Omental fat pad (tissue), 4 donors: ENCODE data around the gene FOCAD. TPM values are rescaled to one million over a fixed set of nuclear protein-coding genes. Genes with fewer than 3 reads are reported as not detected.

Source experiments
- ATAC-seq: fragments of 150-250 bp; one replicate; pipeline ENCODE4 v1.9.1; 2016; ENCODE audit warnings: mild to moderate bottlenecking, moderate library complexity; ENCODE audit not compliant: low FRiP score
- DNase-seq: peaks from one replicate; pipeline ENCODE4 v3.0.0-alpha.2; 2019; ENCODE audit warnings: low spot score
- total RNA-seq, 4 donors: library from RNA; depleted of rRNA; stranded (reverse); fragments of >200 nt; gene quantifications; one replicate each; pipeline ENCODE4 v1.1.0, GENCODE V29; 2016
- TF ChIP-seq, protein P1 (sequence below), 3 donors: fragments of 450-650 bp; IDR thresholded peaks; one replicate each; pipeline ENCODE4 v1.5.1; 2016 to 2017; ENCODE audit warnings: antibody characterized with exemption in 3 of 3, mild to moderate bottlenecking in 3 of 3, moderate library complexity in 2 of 3

The FOCAD gene
- total RNA-seq, 4 donors from 2014 or later = 19.1 to 57.4 (median 30.9) TPM

DNA sequence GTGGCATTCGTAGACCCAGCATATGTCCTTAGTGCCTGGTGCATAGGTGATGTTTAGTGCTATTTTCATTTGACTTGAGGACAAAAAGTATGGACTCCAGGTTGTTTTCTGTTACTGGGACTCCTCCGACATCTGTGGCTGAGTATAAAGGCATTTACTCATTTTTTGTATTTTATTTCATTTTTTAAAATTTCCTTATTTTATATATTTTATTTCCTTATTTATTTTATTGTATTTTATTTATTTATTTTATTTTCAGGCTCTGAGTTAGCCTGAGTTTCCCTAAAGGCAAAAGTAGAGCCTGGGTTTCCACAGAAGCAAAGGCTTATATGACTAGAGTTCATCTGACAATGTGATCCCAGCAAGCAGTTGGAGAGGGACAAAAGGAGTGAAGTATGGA is 91.6 kb downstream of the FOCAD start:
- TF ChIP-seq, protein P1, sequence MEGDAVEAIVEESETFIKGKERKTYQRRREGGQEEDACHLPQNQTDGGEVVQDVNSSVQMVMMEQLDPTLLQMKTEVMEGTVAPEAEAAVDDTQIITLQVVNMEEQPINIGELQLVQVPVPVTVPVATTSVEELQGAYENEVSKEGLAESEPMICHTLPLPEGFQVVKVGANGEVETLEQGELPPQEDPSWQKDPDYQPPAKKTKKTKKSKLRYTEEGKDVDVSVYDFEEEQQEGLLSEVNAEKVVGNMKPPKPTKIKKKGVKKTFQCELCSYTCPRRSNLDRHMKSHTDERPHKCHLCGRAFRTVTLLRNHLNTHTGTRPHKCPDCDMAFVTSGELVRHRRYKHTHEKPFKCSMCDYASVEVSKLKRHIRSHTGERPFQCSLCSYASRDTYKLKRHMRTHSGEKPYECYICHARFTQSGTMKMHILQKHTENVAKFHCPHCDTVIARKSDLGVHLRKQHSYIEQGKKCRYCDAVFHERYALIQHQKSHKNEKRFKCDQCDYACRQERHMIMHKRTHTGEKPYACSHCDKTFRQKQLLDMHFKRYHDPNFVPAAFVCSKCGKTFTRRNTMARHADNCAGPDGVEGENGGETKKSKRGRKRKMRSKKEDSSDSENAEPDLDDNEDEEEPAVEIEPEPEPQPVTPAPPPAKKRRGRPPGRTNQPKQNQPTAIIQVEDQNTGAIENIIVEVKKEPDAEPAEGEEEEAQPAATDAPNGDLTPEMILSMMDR (IDR thresholded peaks at IDR 0.05) = no peak
- no peak for ATAC-seq
- no peak for DNase-seq

DNA sequence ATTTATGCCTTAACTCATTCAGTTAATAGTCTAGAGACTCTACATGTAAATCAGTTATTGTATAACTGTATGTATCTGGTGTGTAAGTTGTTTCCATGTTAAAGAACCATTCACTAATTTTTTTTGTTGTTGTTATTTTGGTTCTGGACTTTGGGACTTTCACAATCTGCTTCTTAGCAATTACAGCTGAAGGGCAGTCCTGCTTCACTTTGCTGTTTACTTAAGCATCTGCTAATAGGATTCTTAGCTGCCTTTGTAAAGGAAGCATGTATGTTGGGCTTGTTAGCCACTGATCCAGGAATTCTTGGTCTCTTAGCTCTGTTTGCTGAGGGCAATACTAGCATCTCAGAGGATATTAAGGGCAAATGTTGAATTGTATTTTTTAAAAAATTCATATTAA is 97.0 kb downstream of the FOCAD start:
- ATAC-seq (no peak), DNase-seq (no peak)
- TF ChIP-seq, protein P1 (IDR thresholded peaks at IDR 0.05) = no peak

DNA sequence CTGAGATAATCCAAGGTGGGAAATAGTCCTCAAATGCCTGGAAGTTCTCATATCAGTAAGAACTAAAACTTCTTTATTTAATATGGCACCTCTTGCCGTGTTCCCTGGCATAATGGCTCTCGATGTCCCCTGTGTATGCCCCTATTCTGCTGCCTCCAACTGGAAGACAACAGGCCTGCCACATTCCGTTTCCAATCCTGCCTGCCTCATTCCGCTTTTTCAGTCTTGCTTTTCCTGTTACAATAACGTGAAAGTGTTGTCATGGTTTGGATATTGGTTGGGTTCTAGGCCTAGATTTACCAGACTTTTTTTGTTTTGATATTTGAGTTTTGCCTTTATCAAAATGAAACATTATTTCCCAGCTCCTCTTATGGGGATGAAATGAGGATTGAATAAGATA is 98.2 kb downstream of the FOCAD start:
- no peak for DNase-seq
- no peak for ATAC-seq
- TF ChIP-seq, protein P1 (IDR thresholded peaks at IDR 0.05) = no peak

DNA sequence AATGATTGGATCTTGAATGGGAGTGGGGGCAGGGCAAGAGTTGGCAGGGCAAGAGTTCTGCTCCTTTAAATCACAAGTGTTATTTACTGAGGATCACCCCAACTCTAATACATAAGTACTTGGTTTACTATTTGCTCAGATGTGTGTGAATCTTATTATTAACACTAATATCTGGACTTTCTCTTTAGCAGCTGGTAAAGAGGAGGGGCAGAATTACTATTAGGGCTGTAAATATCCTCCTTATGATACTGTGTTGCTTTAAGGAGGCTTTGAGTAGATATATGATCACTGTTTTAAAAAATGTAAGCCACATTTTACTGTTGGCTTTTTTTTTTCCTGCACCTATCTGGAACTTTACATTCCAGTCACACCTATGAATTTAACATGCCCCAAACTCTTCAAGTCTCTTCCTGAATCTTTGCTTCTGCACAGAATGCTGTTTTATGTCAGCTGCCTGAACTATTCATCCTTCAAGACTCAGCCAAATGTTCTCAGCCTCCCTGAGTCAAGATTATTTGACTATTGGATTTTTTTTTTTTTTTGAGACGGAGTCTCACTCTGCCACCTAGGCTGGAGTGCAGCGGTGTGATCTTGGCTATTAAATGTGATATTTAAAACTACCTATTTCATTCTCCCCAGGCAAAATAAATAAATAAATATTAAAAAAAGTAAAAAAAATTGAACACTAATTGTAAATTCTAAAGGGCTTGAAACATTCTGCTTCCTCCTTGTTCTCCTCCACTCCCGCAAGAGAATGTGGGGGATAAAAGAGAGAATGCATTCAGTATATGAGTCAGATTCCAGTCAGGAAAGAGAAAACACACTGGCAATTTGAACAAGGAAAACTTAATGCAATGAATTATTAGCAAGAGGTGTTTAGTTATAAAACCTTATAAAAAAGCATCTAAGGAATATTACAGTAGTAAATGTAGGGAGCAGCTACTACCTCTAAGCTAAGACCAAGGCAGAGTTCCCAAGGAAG is 99.3 kb downstream of the FOCAD start:
- DNase-seq (no peak), ATAC-seq (no peak)
- TF ChIP-seq, protein P1 (IDR thresholded peaks at IDR 0.05) = no peak

DNA sequence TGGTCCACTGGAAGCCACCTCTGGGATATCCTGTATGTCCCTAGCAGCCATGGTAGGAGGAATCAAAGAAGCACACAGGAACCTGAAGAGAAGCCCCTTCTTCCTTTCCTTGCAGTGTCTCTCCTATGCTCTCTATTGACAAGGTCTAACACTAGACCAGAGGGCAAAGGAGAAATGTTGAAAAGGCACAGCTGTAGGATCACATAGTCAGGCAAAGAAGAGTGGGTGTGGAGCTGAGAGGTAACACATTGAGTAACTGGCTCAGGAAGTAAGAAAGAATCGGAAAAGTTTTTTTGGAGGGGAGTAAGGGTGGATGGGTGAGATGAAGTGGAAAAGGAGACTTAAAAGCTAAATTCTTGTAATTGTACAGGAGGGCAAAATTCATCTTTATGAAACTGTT is 100.1 kb downstream of the FOCAD start:
- TF ChIP-seq, protein P1 (IDR thresholded peaks at IDR 0.05) = no peak
- ATAC-seq (no peak), DNase-seq (no peak)

DNA sequence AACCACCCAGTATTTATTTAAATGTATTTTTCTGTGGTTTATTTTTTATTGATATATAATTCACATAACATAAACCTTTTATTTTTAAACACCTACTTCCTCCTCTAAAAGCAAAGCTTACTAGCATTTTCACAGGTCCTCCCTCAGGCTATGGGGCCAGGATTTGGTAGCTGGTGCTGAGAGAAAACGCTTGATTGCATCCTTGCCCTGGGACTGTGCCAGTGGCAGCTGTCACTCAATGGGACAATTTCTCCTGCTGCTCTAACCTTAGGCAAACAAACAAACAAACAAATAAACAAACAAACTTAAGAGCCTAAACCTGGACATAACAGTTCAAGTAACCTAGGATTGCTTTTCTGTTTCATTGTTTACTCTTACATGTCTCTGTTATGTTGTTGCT is 102.7 kb downstream of the FOCAD start:
- ATAC-seq = no peak
- no peak for DNase-seq
- TF ChIP-seq, protein P1 (IDR thresholded peaks at IDR 0.05) = no peak
